ENCODE results near the gene THRAP3.

DNA sequence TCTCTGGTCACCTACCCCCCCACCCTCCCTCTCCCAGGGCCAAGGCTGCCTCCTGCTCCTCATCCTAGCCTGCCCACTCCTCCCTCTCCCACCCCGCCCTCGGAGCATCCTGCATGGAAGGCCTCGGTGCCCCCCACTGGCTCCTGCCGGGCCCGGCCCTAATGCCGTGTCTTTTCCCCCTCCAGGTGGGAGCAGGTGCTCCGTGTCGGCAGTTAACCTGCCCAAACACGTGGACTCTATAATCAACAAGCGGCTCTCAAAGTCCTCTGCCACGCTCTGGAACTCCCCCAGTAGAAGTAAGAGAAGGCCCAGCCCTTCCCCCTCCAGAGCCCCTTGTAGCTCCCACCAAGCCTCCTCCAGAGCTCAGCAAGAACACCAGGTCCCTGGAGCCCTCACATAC lies 49.5 kb upstream of the THRAP3 start:
- TF ChIP-seq GATA3 (IDR thresholded peaks at IDR 0.05; ENCODE audit: low read depth, low read length) (no peak), GATA2 (IDR thresholded peaks at IDR 0.05; ENCODE audit: low read depth, low read length) (no peak)

Data from SH-SY5Y (cell line).